Testis (tissue), 2 donors: ENCODE measurements around the gene EPC1.

Experiments used
- POLR2A ChIP-seq: fragments of 450-650 bp; IDR thresholded peaks from one replicate; pipeline ENCODE4 v1.6.1; 2017; ENCODE audit warnings: antibody characterized with exemption, mild to moderate bottlenecking, moderate library complexity
- TF ChIP-seq, protein P1 (sequence below), 3 experiments: fragments of 450-650 bp in 2 of 3; fragments of 200-600 bp in 1 of 3; sonication (generic) in 1 of 3; IDR thresholded peaks; one replicate each; pipeline ENCODE4 v1.5.1; 2016 to 2019; ENCODE audit warnings: antibody characterized with exemption in 3 of 3, mild to moderate bottlenecking in 2 of 3, moderate library complexity in 1 of 3

- TF ChIP-seq, protein P1, sequence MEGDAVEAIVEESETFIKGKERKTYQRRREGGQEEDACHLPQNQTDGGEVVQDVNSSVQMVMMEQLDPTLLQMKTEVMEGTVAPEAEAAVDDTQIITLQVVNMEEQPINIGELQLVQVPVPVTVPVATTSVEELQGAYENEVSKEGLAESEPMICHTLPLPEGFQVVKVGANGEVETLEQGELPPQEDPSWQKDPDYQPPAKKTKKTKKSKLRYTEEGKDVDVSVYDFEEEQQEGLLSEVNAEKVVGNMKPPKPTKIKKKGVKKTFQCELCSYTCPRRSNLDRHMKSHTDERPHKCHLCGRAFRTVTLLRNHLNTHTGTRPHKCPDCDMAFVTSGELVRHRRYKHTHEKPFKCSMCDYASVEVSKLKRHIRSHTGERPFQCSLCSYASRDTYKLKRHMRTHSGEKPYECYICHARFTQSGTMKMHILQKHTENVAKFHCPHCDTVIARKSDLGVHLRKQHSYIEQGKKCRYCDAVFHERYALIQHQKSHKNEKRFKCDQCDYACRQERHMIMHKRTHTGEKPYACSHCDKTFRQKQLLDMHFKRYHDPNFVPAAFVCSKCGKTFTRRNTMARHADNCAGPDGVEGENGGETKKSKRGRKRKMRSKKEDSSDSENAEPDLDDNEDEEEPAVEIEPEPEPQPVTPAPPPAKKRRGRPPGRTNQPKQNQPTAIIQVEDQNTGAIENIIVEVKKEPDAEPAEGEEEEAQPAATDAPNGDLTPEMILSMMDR (IDR thresholded peaks at IDR 0.05) = no peak
- no peak for TF ChIP-seq POLR2A
Observed at GRCh38 chr10:32384171-32384570, 37.2 kb upstream of the EPC1 start.
